Colonic mucosa (tissue), 4 donors: ENCODE measurements around the gene MYO5C. TPM values are rescaled to one million over a fixed set of nuclear protein-coding genes. Genes with fewer than 3 reads are reported as not detected.

Source experiments
- DNase-seq: peaks from one replicate; pipeline ENCODE4 v3.0.0-alpha.2; 2020
- H3K27ac ChIP-seq: fragments of 200-600 bp; one replicate; pipeline ENCODE4 v1.8.0; 2021
- H3K27me3 ChIP-seq: fragments of 200-600 bp; one replicate; pipeline ENCODE4 v1.8.0; 2021
- H3K36me3 ChIP-seq: fragments of 200-600 bp; one replicate; pipeline ENCODE4 v1.8.0; 2021
- H3K4me1 ChIP-seq: fragments of 200-600 bp; one replicate; pipeline ENCODE4 v1.8.0; 2021; ENCODE audit warnings: mild to moderate bottlenecking
- H3K4me3 ChIP-seq: fragments of 200-600 bp; one replicate; pipeline ENCODE4 v1.8.0; 2021
- H3K9ac ChIP-seq, 2 donors: one replicate each; pipeline ENCODE4 v1.7.0; 2013; ENCODE audit warnings: control low read depth in 2 of 2, low read depth in 2 of 2, low read length in 2 of 2
- H3K9me3 ChIP-seq: fragments of 200-600 bp; one replicate; pipeline ENCODE4 v1.8.0; 2021
- CTCF ChIP-seq: fragments of 200-600 bp; IDR thresholded peaks from one replicate; pipeline ENCODE4 v1.8.0; 2022; ENCODE audit warnings: antibody characterized with exemption, mild to moderate bottlenecking
- intact Hi-C: fragments of 100-400 bp; cut with DNase I; formaldehyde crosslinking; loops from one replicate; pipeline ENCODE4 v1.14.1; 2022
- total RNA-seq, 2 donors: library from RNA; stranded (reverse); fragmentation: NEBNext Ultra II Directional in 1 of 2; extraction: Animal tissue kit (Norgen Biotek cat#: 25700) in 1 of 2; gene quantifications; one replicate each; pipeline ENCODE4 v1.2.1, GENCODE V29; 2021
- donor health status: healthy.
- donor health status: DM: no; HTN: no; CAD: no.
- donor health status: DM: no; HTN: no; CAD: no.

Gene MYO5C
- total RNA-seq, 2 donors from 2014 or later, result 71.4 to 102 TPM

DNA sequence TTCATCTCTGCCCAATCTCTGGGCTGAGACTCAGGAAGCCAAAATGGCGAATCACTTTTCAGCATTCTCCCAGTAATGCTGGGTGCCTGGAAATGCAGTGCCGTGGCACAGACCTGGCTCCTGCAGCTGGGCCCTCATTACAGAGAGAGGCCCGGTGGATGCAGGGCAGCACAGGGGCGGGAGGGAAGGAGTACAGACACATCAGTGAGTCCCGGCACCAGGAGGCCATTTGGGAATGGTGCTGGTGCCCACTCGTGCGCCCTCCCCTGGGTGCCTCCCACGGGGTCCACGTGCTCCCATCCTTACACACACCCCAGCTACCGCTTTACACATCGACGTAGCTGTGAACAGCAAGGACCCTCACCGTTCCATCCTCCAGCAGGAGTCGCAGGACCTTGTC, 13.2 kb downstream of the MYO5C start:
- intact Hi-C loops, result no loop called here
- Histone ChIP-seq H3K27me3 (no peaks in the 10 kb centered on the region), H3K4me3 (no peak overlapping the region), H3K9me3 (no peaks in the 10 kb centered on the region), H3K36me3 (no peaks in the 10 kb centered on the region), H3K4me1 (no peaks in the 10 kb centered on the region), H3K27ac (no peak overlapping the region), H3K9ac (no peak overlapping the region)
- TF ChIP-seq CTCF, result no peak
- no peak for DNase-seq

- intact Hi-C loops, result no loop called here
- no peak for DNase-seq
- Histone ChIP-seq H3K27me3 (no peaks in the 10 kb centered on the region), H3K4me3 (no peak overlapping the region), H3K9ac (no peak overlapping the region), H3K27ac (no peak overlapping the region), H3K4me1 (no peaks in the 10 kb centered on the region), H3K9me3 (no peaks in the 10 kb centered on the region), H3K36me3 (no peaks in the 10 kb centered on the region)
- TF ChIP-seq CTCF, result no peak
Observed at GRCh38 chr15:52281085-52282035, 14.2 kb downstream of the MYO5C start.

GRCh38 chr15:52280326-52281084, 15.1 kb downstream of the MYO5C start:
- H3K27ac ChIP-seq, result no peak overlapping the region
- DNase-seq, result no peak
- intact Hi-C loops, result no loop called here
- H3K9me3 ChIP-seq, result no peaks in the 10 kb centered on the region
- H3K4me1 ChIP-seq, result no peaks in the 10 kb centered on the region
- H3K36me3 ChIP-seq, result no peaks in the 10 kb centered on the region
- no peak for TF ChIP-seq CTCF
- no peak overlapping the region for H3K4me3 ChIP-seq
- no peak overlapping the region for H3K9ac ChIP-seq
- no peaks in the 10 kb centered on the region for H3K27me3 ChIP-seq

DNA sequence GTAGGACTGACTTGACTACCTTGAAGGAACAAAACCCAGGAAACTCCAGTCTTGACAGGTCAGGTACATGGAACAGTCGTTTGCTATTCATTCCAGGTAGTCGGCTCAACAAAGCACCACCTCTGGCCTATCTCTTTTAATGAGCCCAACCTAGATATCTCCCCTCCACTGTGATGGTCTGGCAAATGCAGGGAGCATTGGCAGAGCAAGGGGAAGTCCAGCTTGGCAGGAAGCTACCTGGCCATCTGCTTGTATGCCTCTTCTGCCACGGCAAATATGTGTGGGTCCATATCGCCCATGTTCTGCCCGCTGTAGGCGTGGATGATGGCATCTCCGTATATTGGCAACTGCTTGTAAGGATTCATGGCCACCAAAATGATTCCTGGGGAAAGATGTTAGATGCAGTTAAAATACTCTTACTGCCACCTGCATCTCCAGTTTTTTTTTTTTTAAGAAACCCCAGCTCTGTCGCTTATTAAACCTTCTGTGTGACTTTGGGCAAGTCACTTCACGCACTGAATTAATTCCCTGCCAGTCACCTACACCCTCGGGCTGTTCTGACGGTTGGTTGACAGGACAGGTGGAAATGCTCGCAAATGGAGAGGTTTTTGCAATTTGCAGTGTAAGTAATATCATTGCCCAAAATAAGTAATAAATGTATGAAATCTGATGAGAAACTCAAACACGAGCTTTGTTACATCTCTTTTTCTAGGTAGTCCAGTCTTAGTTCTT, 16.8 kb downstream of the MYO5C start:
- no peak for DNase-seq
- Histone ChIP-seq H3K9ac (no peak overlapping the region), H3K27me3 (no peaks in the 10 kb centered on the region), H3K27ac (no peak overlapping the region), H3K4me3 (no peak overlapping the region), H3K9me3 (no peaks in the 10 kb centered on the region), H3K36me3 (no peaks in the 10 kb centered on the region), H3K4me1 (no peaks in the 10 kb centered on the region)
- TF ChIP-seq CTCF, result no peak
- intact Hi-C loops, result no loop called here

DNA sequence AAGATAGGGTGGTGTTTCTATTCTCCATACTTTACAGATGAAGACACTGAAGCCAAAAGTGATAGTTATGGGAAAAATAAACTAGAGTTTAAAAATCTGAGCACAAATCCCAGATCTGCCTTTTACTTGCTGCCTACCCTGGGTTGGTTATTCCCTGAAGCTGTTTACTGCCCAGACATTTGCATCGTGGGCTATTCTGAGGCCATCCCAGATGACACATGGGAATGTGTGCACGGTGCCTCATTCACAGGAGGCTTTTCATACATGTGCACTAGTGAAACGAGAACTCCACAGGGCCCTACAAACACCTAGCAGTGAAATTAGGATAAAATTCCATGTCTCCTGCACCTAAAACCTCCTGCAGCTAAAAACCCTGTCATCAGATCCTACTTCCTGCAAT, 17.5 kb downstream of the MYO5C start:
- Histone ChIP-seq H3K36me3 (no peaks in the 10 kb centered on the region), H3K27ac (no peak overlapping the region), H3K9me3 (no peaks in the 10 kb centered on the region), H3K4me1 (no peaks in the 10 kb centered on the region), H3K4me3 (no peak overlapping the region), H3K9ac (no peak overlapping the region), H3K27me3 (no peaks in the 10 kb centered on the region)
- DNase-seq, result no peak
- intact Hi-C loops, result no loop called here
- TF ChIP-seq CTCF, result no peak
